Sigmoid colon (tissue), 7 donors: Measurements from ENCODE around the gene SLC30A9. TPM values are rescaled to one million over a fixed set of nuclear protein-coding genes. Genes with fewer than 3 reads are reported as not detected.

Source experiments
- DNase-seq: peaks from one replicate; pipeline ENCODE4 v3.0.0-alpha.2; 2019
- H3K27ac ChIP-seq, 4 donors: fragments of 200-600 bp; sonication (generic); one replicate each; pipeline ENCODE4 v1.5.1; 2016 to 2019; ENCODE audit warnings: mild to moderate bottlenecking in 1 of 4
- H3K27me3 ChIP-seq, 3 donors: fragments of 200-600 bp; sonication (generic); one replicate each; pipeline ENCODE4 v1.5.1; 2019; ENCODE audit warnings: mild to moderate bottlenecking in 1 of 3
- H3K36me3 ChIP-seq, 4 donors: fragments of 200-600 bp; sonication (generic); one replicate each; pipeline ENCODE4 v1.5.1; 2016 to 2019
- H3K4me1 ChIP-seq, 4 donors: fragments of 200-600 bp; sonication (generic); one replicate each; pipeline ENCODE4 v1.5.1; 2017 to 2019
- H3K4me3 ChIP-seq, 4 donors: fragments of 200-600 bp; sonication (generic); one replicate each; pipeline ENCODE4 v1.5.1; 2017 to 2019; ENCODE audit warnings: mild to moderate bottlenecking in 2 of 4, moderate library complexity in 1 of 4
- H3K9me3 ChIP-seq, 4 donors: fragments of 200-600 bp in 3 of 4; sonication (generic) in 3 of 4; one replicate each; pipeline versions ENCODE4 v1.5.1 to v1.6.1; 2013 to 2019
- EP300 ChIP-seq, 4 donors: sonication (generic); formaldehyde crosslinking; IDR thresholded peaks; one replicate each; pipeline ENCODE4 v1.6.1; 2017; ENCODE audit warnings: antibody characterized with exemption in 4 of 4
- POLR2A ChIP-seq, 2 donors: fragments of 450-650 bp; IDR thresholded peaks; one replicate each; pipeline ENCODE4 v1.6.1; 2016; ENCODE audit warnings: antibody characterized with exemption in 2 of 2, mild to moderate bottlenecking in 2 of 2, moderate library complexity in 2 of 2
- POLR2AphosphoS5 ChIP-seq, 4 donors: sonication (generic); formaldehyde crosslinking; IDR thresholded peaks; one replicate each; pipeline ENCODE4 v1.6.1; 2017; ENCODE audit warnings: antibody characterized with exemption in 4 of 4
- WGBS, 2 donors: extraction: QIAGEN DNeasy Blood & Tissue Kit; methylation state at CpG; one replicate each; pipeline ENCODE4 v1.1.7; 2013; 5-methylcytosine and 5-hydroxymethylcytosine counted together
- intact Hi-C: fragments of 100-400 bp; cut with DNase I; formaldehyde crosslinking; loops from one replicate; pipeline ENCODE4 v1.15.1; 2023
- polyA plus RNA-seq, 3 donors: library from polyadenylated mRNA; stranded (reverse); fragments of 200-250 nt; gene quantifications; one replicate each; pipeline ENCODE4 v1.2.3, GENCODE V29; 2013
- total RNA-seq, 4 donors: library from RNA; depleted of rRNA; stranded (reverse); fragments of >200 nt; gene quantifications; one replicate each; pipeline ENCODE4 v1.1.0, GENCODE V29; 2016
- TF ChIP-seq, protein P1 (sequence below), 4 experiments: fragments of 450-650 bp in 3 of 4; fragments of 200-600 bp in 1 of 4; IDR thresholded peaks; one replicate each; pipeline ENCODE4 v1.5.1; 2016 to 2019; ENCODE audit warnings: antibody characterized with exemption in 4 of 4, mild to moderate bottlenecking in 3 of 4, moderate library complexity in 2 of 4
- donor health status: healthy with polysubstance abuse.
- donor health status: Bipolar disorder and iron deficiency.
- donor health status: healthy.

SLC30A9 gene
- total and polyA plus RNA-seq, 7 donors = 27.2 to 43.5 (median 40.7) TPM

DNA sequence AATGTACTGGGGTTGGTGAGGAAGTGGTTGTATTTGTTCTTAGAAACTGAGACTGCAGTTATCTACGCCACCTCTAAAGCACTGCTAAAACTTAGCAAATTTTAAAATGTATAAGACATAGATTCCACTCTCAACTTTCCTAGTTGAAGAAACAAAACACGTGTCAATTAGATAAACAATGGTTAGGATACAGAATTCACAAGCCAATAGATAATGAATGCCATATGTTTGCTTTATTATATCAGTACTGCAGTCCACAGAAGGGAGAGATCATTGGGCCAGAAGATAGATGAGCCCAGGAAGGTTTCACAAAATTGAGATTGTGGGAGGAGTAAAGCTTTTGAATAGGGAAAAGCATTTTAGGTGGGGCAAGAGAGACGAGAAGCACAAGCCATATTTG, 40.8 kb upstream of the SLC30A9 start:
- Histone ChIP-seq H3K4me1 (no peaks in the 10 kb centered on the region), H3K36me3 (peaks cover 3 to 85% (median 20%) of the 10 kb centered on the region in 4 donors), H3K4me3 (no peak overlapping the region), H3K27ac (no peak overlapping the region), H3K9me3 (no peaks in the 10 kb centered on the region), H3K27me3 (no peaks in the 10 kb centered on the region)
- TF ChIP-seq POLR2AphosphoS5 (IDR thresholded peaks at IDR 0.05) (no peak), POLR2A (IDR thresholded peaks at IDR 0.05) (no peak), EP300 (IDR thresholded peaks at IDR 0.05) (no peak)
- TF ChIP-seq, protein P1, sequence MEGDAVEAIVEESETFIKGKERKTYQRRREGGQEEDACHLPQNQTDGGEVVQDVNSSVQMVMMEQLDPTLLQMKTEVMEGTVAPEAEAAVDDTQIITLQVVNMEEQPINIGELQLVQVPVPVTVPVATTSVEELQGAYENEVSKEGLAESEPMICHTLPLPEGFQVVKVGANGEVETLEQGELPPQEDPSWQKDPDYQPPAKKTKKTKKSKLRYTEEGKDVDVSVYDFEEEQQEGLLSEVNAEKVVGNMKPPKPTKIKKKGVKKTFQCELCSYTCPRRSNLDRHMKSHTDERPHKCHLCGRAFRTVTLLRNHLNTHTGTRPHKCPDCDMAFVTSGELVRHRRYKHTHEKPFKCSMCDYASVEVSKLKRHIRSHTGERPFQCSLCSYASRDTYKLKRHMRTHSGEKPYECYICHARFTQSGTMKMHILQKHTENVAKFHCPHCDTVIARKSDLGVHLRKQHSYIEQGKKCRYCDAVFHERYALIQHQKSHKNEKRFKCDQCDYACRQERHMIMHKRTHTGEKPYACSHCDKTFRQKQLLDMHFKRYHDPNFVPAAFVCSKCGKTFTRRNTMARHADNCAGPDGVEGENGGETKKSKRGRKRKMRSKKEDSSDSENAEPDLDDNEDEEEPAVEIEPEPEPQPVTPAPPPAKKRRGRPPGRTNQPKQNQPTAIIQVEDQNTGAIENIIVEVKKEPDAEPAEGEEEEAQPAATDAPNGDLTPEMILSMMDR (IDR thresholded peaks at IDR 0.05) = no peak
- WGBS, 2 donors = 82 to 87% methylated on average over 3 of the region's 3 CpGs
- intact Hi-C loops = no loop called here
- no peak for DNase-seq

DNA sequence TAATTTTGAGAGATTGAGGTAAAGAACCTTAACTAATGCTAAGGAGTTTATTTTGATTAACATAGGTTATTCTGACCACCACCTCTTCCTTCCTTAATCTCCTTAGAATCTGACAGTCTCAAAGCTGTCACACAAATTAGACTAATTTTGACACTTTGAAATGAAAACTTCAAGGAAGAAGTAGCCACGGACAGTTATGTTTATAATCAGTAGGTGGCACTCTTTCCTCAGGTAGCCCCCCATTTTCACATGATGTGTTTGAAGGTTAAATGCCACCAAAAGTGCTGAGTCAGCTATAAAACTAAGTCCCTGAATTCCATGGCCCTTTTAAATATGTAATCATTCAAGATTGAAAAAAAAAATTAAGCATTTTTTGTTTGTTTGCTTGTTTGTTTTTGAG, 32.7 kb upstream of the SLC30A9 start:
- 35 to 57% methylated on average over 1 of the region's 1 CpG for WGBS, 2 donors
- DNase-seq = no peak
- H3K9me3 ChIP-seq = no peaks in the 10 kb centered on the region
- no peak overlapping the region for H3K27ac ChIP-seq
- no peak overlapping the region for H3K4me3 ChIP-seq
- TF ChIP-seq, protein P1 (IDR thresholded peaks at IDR 0.05) = no peak
- TF ChIP-seq EP300 (IDR thresholded peaks at IDR 0.05) = no peak
- no peak for TF ChIP-seq POLR2A (IDR thresholded peaks at IDR 0.05)
- no peak for TF ChIP-seq POLR2AphosphoS5 (IDR thresholded peaks at IDR 0.05)
- H3K27me3 ChIP-seq = no peaks in the 10 kb centered on the region
- peaks cover 4 to 31% (median 14%) of the 10 kb centered on the region in 4 donors for H3K36me3 ChIP-seq
- H3K4me1 ChIP-seq = no peaks in the 10 kb centered on the region
- intact Hi-C loops = no loop called here

DNA sequence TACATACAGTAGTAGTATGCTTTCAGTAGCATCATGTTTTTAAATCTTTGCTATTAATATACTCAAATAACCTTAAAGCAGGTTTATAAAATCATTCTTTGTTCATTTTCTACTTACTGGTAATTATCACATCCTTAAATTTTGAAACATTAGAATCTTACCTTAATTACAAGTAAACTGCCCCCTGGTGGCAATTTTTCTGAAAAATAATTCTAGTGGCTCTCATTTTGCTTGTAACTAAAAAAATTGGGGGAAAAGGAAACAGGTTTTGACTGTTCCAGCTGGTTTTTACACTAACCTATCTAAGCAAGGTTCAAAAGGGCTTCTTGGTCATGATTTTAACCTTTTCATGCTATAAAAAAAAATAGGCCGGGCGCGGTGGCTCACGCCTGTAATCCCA, 27.2 kb upstream of the SLC30A9 start:
- TF ChIP-seq, protein P1 (IDR thresholded peaks at IDR 0.05) = peak in 1 of 4 experiments; percentile 10
- no peak for TF ChIP-seq POLR2AphosphoS5 (IDR thresholded peaks at IDR 0.05)
- Histone ChIP-seq H3K4me3 (no peak overlapping the region), H3K9me3 (no peaks in the 10 kb centered on the region), H3K4me1 (no peaks in the 10 kb centered on the region), H3K27ac (no peak overlapping the region), H3K27me3 (no peaks in the 10 kb centered on the region), H3K36me3 (no peaks in the 10 kb centered on the region)
- intact Hi-C loops = no loop called here
- 94 to 97% methylated on average over 4 of the region's 4 CpGs for WGBS, 2 donors
- DNase-seq = no peak

DNA sequence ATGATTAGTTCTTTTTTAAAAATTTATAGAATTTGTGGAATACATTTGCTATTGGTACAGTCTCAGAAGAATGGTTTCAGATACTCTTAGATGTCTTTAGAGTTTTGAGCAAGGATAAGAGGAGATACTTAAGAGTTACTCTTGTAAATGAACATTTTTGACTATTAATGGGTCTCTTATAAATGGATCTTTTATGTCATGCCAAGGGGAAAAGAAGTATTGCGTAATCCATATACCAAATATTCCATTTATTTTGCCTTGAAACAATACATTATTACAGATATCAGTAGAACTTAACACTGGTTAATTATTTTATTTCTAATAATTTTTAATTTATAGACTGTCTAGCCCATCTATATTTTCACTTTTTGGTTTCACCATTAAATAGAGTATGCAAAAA, 25.9 kb upstream of the SLC30A9 start:
- Histone ChIP-seq H3K4me1 (no peaks in the 10 kb centered on the region), H3K4me3 (no peak overlapping the region), H3K36me3 (no peaks in the 10 kb centered on the region), H3K27ac (no peak overlapping the region), H3K9me3 (peaks cover 0 to 3% (median 0%) of the 10 kb centered on the region in 4 donors), H3K27me3 (no peaks in the 10 kb centered on the region)
- intact Hi-C loops = no loop called here
- 95 to 96% methylated on average over 1 of the region's 1 CpG for WGBS, 2 donors
- DNase-seq = no peak
- TF ChIP-seq, protein P1 (IDR thresholded peaks at IDR 0.05) = no peak
- no peak for TF ChIP-seq EP300 (IDR thresholded peaks at IDR 0.05)

DNA sequence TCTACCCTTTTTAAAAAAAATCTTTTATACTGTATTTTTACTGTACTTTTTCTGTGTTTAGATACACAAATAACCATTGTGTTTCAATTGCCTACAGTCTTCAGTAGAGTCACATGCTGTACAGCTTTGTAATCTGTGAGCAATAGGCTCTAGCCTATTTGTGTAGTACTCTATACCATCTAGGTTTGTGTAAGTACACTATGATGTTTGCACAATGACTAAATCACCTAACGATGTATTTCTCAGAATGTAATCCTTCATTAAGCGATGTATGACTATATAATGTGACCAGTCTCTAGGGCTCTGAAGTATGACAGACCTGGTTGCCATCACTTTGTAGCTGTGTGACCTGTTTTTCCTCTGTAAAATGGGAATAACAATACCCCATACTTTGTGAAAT, 22.9 kb upstream of the SLC30A9 start:
- no peaks in the 10 kb centered on the region for H3K36me3 ChIP-seq
- TF ChIP-seq POLR2AphosphoS5 (IDR thresholded peaks at IDR 0.05) (no peak), POLR2A (IDR thresholded peaks at IDR 0.05) (no peak), EP300 (IDR thresholded peaks at IDR 0.05) (no peak)
- TF ChIP-seq, protein P1 (IDR thresholded peaks at IDR 0.05) = no peak
- WGBS, 2 donors = 60 to 89% methylated on average over 2 of the region's 2 CpGs
- peaks cover 0 to 3% (median 0%) of the 10 kb centered on the region in 4 donors for H3K9me3 ChIP-seq
- no peak overlapping the region for H3K4me3 ChIP-seq
- no peaks in the 10 kb centered on the region for H3K27me3 ChIP-seq
- H3K4me1 ChIP-seq = no peaks in the 10 kb centered on the region
- intact Hi-C loops = no loop called here
- no peak for DNase-seq
- no peak overlapping the region for H3K27ac ChIP-seq
